Neural cell (in vitro differentiated cells): ENCODE results near the gene NKD2.

Experiments used
- EP300 ChIP-seq: fragments of 450-650 bp; conservative IDR thresholded peaks from 2 replicates; pipeline ENCODE4 v1.6.1; 2014; ENCODE audit warnings: antibody characterized with exemption, mild to moderate bottlenecking, moderate library complexity; ENCODE audit not compliant: poor library complexity, severe bottlenecking
- EZH2 ChIP-seq: fragments of 200-600, 300-800 bp; shearing (Covaris generic), sonication (generic); IDR thresholded peaks from 2 replicates; pipeline ENCODE4 v1.6.1; 2014; ENCODE audit warnings: antibody characterized with exemption, low read length, borderline replicate concordance, mild to moderate bottlenecking; ENCODE audit not compliant: insufficient read depth, poor library complexity, severe bottlenecking
- MXI1 ChIP-seq: fragments of 450-650 bp; conservative IDR thresholded peaks from 2 replicates; pipeline ENCODE4 v1.6.1; 2014; ENCODE audit warnings: antibody characterized with exemption, mild to moderate bottlenecking; ENCODE audit not compliant: poor library complexity, severe bottlenecking
- TAF1 ChIP-seq: IDR thresholded peaks from 2 replicates; pipeline ENCODE4 v1.6.1; 2012; ENCODE audit warnings: low read depth
- TF ChIP-seq, protein P1 (sequence below): fragments of 450-650 bp; IDR thresholded peaks from 2 replicates; pipeline ENCODE4 v1.5.1; 2014; ENCODE audit warnings: antibody characterized with exemption, mild to moderate bottlenecking, moderate library complexity; ENCODE audit not compliant: poor library complexity, severe bottlenecking
- TF ChIP-seq, protein P2 (sequence below): IDR thresholded peaks from 2 replicates; pipeline ENCODE4 v1.6.1; 2012; ENCODE audit warnings: borderline replicate concordance

DNA sequence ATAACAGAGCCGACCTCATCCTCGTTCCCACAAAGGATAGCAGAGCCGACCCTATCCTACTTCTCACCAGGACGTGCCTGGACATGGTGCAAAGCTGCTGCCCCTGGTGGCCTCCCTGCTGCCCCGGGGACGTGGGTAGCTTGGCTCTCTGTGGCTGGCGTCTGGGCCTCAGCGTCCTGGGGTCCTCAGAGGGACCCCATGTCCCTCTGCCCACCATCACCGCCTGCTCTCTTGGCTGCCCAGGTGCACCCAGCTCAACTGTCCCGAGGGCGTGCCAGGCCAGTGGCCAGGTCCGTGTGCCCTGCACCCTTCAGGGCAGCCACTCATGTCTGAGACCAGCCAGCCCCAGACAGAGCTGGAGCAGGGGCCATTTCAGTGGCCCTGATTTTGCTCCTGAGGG is 8.5 kb downstream of the NKD2 start:
- TF ChIP-seq EP300 (no peak), EZH2 (no peak), TAF1 (no peak), MXI1 (no peak)
- TF ChIP-seq, protein P1, sequence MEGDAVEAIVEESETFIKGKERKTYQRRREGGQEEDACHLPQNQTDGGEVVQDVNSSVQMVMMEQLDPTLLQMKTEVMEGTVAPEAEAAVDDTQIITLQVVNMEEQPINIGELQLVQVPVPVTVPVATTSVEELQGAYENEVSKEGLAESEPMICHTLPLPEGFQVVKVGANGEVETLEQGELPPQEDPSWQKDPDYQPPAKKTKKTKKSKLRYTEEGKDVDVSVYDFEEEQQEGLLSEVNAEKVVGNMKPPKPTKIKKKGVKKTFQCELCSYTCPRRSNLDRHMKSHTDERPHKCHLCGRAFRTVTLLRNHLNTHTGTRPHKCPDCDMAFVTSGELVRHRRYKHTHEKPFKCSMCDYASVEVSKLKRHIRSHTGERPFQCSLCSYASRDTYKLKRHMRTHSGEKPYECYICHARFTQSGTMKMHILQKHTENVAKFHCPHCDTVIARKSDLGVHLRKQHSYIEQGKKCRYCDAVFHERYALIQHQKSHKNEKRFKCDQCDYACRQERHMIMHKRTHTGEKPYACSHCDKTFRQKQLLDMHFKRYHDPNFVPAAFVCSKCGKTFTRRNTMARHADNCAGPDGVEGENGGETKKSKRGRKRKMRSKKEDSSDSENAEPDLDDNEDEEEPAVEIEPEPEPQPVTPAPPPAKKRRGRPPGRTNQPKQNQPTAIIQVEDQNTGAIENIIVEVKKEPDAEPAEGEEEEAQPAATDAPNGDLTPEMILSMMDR: no peak
- TF ChIP-seq, protein P2, sequence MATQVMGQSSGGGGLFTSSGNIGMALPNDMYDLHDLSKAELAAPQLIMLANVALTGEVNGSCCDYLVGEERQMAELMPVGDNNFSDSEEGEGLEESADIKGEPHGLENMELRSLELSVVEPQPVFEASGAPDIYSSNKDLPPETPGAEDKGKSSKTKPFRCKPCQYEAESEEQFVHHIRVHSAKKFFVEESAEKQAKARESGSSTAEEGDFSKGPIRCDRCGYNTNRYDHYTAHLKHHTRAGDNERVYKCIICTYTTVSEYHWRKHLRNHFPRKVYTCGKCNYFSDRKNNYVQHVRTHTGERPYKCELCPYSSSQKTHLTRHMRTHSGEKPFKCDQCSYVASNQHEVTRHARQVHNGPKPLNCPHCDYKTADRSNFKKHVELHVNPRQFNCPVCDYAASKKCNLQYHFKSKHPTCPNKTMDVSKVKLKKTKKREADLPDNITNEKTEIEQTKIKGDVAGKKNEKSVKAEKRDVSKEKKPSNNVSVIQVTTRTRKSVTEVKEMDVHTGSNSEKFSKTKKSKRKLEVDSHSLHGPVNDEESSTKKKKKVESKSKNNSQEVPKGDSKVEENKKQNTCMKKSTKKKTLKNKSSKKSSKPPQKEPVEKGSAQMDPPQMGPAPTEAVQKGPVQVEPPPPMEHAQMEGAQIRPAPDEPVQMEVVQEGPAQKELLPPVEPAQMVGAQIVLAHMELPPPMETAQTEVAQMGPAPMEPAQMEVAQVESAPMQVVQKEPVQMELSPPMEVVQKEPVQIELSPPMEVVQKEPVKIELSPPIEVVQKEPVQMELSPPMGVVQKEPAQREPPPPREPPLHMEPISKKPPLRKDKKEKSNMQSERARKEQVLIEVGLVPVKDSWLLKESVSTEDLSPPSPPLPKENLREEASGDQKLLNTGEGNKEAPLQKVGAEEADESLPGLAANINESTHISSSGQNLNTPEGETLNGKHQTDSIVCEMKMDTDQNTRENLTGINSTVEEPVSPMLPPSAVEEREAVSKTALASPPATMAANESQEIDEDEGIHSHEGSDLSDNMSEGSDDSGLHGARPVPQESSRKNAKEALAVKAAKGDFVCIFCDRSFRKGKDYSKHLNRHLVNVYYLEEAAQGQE: no peak
